Calu3 (cell line): ENCODE measurements around the gene RAB3C. TPM values are rescaled to one million over a fixed set of nuclear protein-coding genes. Genes with fewer than 3 reads are reported as not detected.

ENCODE experiments used
- BruUV-seq: library from RNA; stranded (reverse); fragments of 400-500 nt; replicated peaks from 2 replicates; lab custom pipeline; 2021; lab: Mats Ljungman, UMichigan
- CTCF ChIA-PET: fragments of 300-600 bp; sonication (Branson Sonifier 250); formaldehyde crosslinking; loops from one replicate; lab custom pipeline; 2022; ENCODE audit warnings: antibody characterized with exemption; lab: Charles Lee
- DNase-seq: peaks from one replicate; pipeline ENCODE4 v3.0.0; 2022
- H3K27ac Mint-ChIP-seq: one replicate; pipeline ENCODE4 v1.8.0; 2022; ENCODE audit warnings: mixed read lengths; ENCODE audit not compliant: unreplicated experiment
- H3K27me3 Mint-ChIP-seq: one replicate; pipeline ENCODE4 v1.8.0; 2022; ENCODE audit warnings: mixed read lengths; ENCODE audit not compliant: unreplicated experiment
- H3K36me3 Mint-ChIP-seq: one replicate; pipeline ENCODE4 v1.8.0; 2022; ENCODE audit warnings: mild to moderate bottlenecking, moderate library complexity, mixed read lengths; ENCODE audit not compliant: insufficient read depth, unreplicated experiment
- H3K4me1 Mint-ChIP-seq: one replicate; pipeline ENCODE4 v1.8.0; 2022; ENCODE audit warnings: mild to moderate bottlenecking, low read depth, mixed read lengths; ENCODE audit not compliant: unreplicated experiment
- H3K4me3 Mint-ChIP-seq: one replicate; pipeline ENCODE4 v1.8.0; 2022; ENCODE audit warnings: mild to moderate bottlenecking, low read depth, moderate library complexity, mixed read lengths; ENCODE audit not compliant: unreplicated experiment
- H3K9me3 Mint-ChIP-seq: one replicate; pipeline ENCODE4 v1.8.0; 2022; ENCODE audit warnings: low read depth, mixed read lengths; ENCODE audit not compliant: unreplicated experiment
- intact Hi-C: fragments of 100-400 bp; cut with micrococcal nuclease; formaldehyde crosslinking; loops from one replicate; pipeline ENCODE4 v1.10.0; 2022; ENCODE audit not compliant: unreplicated experiment
- total RNA-seq: library from RNA; stranded (reverse); gene quantifications from 2 replicates; pipeline ENCODE4 v1.2.3, GENCODE V29; 2022
- TF ChIP-seq, protein P1 (sequence below): fragments of 200-600 bp; IDR thresholded peaks from one replicate; pipeline ENCODE4 v1.8.0; 2022; ENCODE audit warnings: antibody characterized with exemption; ENCODE audit not compliant: unreplicated experiment

The RAB3C gene
- total RNA-seq, 1 experiment from 2014 or later: not detected

DNA sequence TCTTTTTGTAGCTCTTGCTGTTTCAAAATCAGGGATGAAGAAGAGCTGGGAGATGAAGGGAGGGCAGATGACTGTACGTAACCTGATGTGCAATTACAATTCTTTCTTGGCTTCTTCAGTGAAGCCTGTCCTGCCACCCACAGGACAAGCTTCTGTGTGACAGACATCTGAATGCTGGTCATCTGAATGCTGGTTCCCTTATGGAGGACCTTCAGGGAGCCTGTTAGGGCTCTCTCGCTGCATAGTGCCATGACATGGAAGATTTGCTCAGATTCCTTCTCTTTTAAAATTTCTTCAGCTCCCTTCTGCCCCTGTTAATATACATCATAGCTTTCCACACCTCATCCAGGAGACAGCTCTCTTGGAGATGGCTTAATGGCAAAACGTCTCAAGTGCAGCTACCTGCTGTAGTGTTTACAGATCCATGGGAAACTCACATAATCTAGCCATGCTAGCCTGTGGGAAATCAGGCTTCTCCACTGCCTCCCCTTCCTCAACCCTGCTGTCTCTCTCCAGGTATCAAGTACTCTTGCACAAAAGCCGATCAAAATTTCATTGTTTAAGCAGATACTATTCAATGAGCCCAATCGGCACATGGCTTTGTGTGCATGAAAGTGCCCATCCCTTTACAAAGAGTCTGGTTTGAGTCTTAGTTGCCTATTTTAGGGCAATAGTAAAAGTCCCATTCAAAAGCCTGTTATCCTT lies 134.6 kb downstream of the RAB3C start:
- no peaks in the 10 kb centered on the region for H3K36me3 Mint-ChIP-seq
- no peak overlapping the region for H3K27ac Mint-ChIP-seq
- H3K4me1 Mint-ChIP-seq: no peaks in the 10 kb centered on the region
- CTCF ChIA-PET: no interaction called here
- DNase-seq: no peak
- no TSS peak for BruUV-seq
- intact Hi-C loops: no loop called here
- H3K9me3 Mint-ChIP-seq: peaks cover 2% of the 10 kb centered on the region
- TF ChIP-seq, protein P1, sequence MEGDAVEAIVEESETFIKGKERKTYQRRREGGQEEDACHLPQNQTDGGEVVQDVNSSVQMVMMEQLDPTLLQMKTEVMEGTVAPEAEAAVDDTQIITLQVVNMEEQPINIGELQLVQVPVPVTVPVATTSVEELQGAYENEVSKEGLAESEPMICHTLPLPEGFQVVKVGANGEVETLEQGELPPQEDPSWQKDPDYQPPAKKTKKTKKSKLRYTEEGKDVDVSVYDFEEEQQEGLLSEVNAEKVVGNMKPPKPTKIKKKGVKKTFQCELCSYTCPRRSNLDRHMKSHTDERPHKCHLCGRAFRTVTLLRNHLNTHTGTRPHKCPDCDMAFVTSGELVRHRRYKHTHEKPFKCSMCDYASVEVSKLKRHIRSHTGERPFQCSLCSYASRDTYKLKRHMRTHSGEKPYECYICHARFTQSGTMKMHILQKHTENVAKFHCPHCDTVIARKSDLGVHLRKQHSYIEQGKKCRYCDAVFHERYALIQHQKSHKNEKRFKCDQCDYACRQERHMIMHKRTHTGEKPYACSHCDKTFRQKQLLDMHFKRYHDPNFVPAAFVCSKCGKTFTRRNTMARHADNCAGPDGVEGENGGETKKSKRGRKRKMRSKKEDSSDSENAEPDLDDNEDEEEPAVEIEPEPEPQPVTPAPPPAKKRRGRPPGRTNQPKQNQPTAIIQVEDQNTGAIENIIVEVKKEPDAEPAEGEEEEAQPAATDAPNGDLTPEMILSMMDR: no peak
- peaks cover 53% of the 10 kb centered on the region for H3K27me3 Mint-ChIP-seq
- no peak overlapping the region for H3K4me3 Mint-ChIP-seq

DNA sequence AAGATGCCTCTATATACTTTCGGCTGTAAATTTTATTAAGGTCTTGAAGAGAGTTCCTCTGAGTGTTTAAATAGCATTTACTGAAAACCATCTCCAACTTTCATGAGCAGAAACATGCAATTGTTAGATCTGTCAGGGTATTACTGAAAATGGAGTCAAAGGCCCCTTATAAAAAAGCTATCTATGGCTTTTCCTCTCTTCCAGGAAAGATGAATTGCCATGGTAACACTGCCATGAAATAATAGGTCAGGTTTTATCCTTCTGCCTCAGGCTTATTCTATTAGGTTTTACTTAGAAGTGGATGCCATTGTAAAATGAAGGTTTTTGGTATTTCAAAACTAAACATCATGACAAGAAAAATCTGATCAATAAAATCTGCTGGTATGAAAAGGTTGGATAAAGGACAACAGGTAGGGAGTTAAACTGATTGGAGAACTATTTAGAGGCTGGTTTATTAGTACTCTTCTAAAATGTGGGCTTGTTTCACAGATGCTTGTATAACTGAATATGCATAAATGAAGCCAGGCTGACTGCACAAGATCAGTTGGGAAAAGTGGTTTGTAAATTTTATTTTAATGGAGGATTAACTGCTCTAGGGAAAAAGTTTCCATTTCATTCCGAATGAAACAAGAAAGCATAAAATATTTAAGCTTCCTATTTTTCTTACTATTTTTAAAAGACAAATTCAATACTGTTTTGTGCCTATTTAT lies 135.5 kb downstream of the RAB3C start:
- CTCF ChIA-PET: no interaction called here
- TF ChIP-seq, protein P1: no peak
- BruUV-seq: no TSS peak
- peaks cover 2% of the 10 kb centered on the region for H3K9me3 Mint-ChIP-seq
- no peaks in the 10 kb centered on the region for H3K36me3 Mint-ChIP-seq
- intact Hi-C loops: no loop called here
- no peak overlapping the region for H3K4me3 Mint-ChIP-seq
- peaks cover 57% of the 10 kb centered on the region for H3K27me3 Mint-ChIP-seq
- no peaks in the 10 kb centered on the region for H3K4me1 Mint-ChIP-seq
- no peak overlapping the region for H3K27ac Mint-ChIP-seq
- no peak for DNase-seq

DNA sequence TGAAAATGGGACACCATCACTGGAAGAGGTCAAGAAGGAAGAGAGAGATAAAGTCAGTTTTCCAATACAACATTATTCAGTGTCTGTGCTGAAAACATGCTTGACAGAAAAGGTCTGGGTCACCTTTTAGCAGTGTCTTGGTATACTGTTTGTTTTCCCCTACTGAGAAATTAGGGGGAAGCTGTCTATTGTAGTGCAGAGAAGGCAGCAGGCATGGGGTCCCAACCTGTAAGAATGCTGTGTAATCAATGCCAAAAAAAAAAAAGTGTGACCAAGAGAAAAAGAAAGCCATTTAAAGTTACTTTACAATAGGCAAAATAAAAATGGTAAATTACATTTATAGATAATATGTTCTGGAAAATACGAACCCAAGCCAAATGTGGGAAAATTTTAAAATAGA lies 139.3 kb downstream of the RAB3C start:
- Mint-ChIP-seq H3K4me1 (no peaks in the 10 kb centered on the region), H3K36me3 (no peaks in the 10 kb centered on the region), H3K27me3 (peaks cover 31% of the 10 kb centered on the region), H3K9me3 (no peaks in the 10 kb centered on the region), H3K27ac (no peak overlapping the region), H3K4me3 (no peak overlapping the region)
- no TSS peak for BruUV-seq
- CTCF ChIA-PET: no interaction called here
- TF ChIP-seq, protein P1: no peak
- intact Hi-C loops: no loop called here
- DNase-seq: no peak

DNA sequence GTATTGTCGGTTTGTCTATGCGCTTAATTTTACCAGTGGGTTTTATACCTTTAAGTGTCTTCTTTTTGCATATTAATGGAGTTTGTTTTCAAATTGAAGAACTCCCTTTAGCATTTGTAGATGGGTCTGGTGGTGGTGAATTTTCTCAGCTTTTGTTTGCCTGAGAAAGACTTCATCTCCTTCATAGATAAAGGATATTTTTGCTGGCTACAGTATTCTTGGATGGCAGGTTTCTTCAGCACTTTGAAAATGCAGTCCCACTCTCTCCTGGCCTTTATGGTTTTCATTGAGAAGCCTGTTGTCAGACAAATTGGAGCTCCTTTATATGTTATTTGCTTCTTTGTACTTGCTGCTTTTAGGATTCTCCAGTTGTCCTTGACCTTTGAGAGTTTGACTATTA lies 142.1 kb downstream of the RAB3C start:
- CTCF ChIA-PET: no interaction called here

More for the DNA sequence above, 142.1 kb downstream of the RAB3C start:
- TF ChIP-seq, protein P1: no peak
- Mint-ChIP-seq H3K36me3 (no peaks in the 10 kb centered on the region), H3K9me3 (no peaks in the 10 kb centered on the region), H3K4me1 (no peaks in the 10 kb centered on the region), H3K4me3 (no peak overlapping the region), H3K27ac (no peak overlapping the region), H3K27me3 (peaks cover 29% of the 10 kb centered on the region)
- no TSS peak for BruUV-seq
- intact Hi-C loops: no loop called here
- DNase-seq: no peak
